Astrocyte of the cerebellum (primary cell): ENCODE results near the gene NOTCH3.
A peak's percentile ranks its signal among the peaks of the same experiment; 100 is the strongest.

Experiments used
- DNase-seq: peaks from one replicate; pipeline ENCODE4 v3.0.0-alpha.2; 2011; ENCODE audit warnings: low read depth
- H3K4me3 ChIP-seq: 2 replicates; pipeline ENCODE4 v1.5.1; 2011; ENCODE audit warnings: mild to moderate bottlenecking, low read depth, low read length, moderate library complexity
- in situ Hi-C: cut with HindIII; loops from 2 replicates; pipeline ENCODE4 v1.10.0; 2017; ENCODE audit warnings: low sequenced_read_pairs
- TF ChIP-seq, protein P1 (sequence below): IDR thresholded peaks from 2 replicates; pipeline ENCODE4 v1.5.1; 2012; ENCODE audit warnings: low read length, low read depth, moderate library complexity, mild to moderate bottlenecking; ENCODE audit errors: missing control alignments

NOTCH3 gene

DNA sequence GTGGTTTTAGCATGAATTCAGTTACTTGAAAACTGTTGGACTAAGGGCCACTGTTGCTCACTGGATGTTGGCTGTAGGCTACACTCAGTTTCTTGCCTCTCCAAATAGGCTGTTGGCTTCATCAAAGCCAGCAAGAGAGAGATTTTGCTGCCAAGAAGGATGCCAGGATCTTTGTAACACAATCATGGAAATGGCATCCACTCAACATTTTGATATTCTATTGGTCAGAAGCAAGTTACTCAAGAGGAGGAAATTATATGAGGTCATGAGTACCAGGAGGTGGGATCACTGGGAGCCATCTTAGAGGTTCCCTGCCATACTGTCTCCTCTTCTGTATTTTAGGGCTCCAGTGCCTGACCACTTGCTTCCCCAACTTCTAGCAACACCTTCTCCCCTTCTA is 63.0 kb downstream of the NOTCH3 start:
- TF ChIP-seq, protein P1, sequence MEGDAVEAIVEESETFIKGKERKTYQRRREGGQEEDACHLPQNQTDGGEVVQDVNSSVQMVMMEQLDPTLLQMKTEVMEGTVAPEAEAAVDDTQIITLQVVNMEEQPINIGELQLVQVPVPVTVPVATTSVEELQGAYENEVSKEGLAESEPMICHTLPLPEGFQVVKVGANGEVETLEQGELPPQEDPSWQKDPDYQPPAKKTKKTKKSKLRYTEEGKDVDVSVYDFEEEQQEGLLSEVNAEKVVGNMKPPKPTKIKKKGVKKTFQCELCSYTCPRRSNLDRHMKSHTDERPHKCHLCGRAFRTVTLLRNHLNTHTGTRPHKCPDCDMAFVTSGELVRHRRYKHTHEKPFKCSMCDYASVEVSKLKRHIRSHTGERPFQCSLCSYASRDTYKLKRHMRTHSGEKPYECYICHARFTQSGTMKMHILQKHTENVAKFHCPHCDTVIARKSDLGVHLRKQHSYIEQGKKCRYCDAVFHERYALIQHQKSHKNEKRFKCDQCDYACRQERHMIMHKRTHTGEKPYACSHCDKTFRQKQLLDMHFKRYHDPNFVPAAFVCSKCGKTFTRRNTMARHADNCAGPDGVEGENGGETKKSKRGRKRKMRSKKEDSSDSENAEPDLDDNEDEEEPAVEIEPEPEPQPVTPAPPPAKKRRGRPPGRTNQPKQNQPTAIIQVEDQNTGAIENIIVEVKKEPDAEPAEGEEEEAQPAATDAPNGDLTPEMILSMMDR: no peak
- H3K4me3 ChIP-seq: no peak overlapping the region
- in situ Hi-C loops: no loop called here
- DNase-seq: no peak

DNA sequence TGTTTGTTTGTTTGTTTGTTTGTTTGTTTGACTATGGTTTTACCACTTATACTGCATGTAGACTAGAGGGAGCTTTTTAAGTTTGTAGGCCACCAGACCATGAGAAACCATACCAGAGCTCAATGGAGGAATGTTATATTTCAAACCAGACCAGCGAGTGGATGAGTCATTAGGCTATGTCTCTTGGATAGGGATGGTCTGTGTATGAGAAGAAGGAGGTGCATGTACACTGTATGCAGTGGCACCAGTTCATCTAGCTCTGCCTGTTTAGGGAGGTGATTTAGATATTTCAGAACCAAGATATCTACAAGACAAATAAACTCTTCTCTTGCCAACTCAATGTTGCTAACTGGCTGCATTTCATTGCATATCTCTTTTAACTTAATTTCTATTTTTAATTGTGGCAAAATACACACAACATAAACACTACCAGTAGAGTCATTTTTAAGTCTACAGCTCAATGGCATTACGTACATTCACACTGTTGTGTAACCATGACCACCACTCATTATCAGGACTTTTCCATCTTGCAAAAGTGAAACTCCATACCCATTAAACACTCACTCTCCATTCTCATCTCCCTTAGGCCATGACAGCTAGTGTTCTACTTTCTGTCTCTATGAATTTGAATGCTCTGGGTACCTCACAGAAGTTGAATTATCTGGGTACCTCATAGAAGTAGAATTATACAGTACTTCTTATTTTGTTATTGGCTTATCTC is 64.4 kb downstream of the NOTCH3 start:
- no peak overlapping the region for H3K4me3 ChIP-seq
- TF ChIP-seq, protein P1: no peak
- no peak for DNase-seq
- in situ Hi-C loops: no loop called here

DNA sequence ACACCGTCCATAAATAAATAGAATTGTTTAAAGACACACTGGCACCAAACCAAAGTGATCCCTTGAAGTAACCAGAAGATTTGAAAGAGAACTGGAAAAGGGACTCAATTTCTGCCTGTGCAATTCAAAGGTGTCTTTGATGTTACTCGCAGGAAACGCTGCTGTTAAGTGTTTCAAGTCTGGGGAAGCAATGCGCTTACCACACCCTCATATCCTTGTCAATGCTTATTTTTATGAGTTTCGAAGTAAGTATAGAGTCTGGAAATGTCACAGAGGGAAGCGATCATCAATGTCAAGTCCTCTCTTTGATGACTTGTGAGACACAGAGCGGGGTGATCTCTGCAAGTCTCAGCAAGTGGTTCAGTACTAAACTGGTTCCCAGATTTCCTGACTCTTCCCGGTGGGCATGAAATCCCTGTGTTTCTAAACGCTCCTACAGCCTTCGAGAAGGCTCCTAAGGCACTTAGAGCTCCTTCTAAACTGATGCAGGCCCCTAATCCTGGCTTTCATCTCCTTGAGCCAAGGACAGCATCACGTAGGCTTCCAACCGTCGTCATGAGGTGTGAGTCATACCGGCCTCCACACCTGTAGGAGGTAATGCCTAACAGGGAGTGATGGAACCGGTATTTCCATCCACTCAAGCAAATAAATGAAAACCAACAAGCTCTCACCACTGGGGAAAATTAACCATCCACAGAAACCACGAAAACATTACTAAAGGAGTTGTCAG is 70.8 kb downstream of the NOTCH3 start:
- DNase-seq: no peak
- TF ChIP-seq, protein P1: no peak
- in situ Hi-C loops: no loop called here
- no peak overlapping the region for H3K4me3 ChIP-seq

DNA sequence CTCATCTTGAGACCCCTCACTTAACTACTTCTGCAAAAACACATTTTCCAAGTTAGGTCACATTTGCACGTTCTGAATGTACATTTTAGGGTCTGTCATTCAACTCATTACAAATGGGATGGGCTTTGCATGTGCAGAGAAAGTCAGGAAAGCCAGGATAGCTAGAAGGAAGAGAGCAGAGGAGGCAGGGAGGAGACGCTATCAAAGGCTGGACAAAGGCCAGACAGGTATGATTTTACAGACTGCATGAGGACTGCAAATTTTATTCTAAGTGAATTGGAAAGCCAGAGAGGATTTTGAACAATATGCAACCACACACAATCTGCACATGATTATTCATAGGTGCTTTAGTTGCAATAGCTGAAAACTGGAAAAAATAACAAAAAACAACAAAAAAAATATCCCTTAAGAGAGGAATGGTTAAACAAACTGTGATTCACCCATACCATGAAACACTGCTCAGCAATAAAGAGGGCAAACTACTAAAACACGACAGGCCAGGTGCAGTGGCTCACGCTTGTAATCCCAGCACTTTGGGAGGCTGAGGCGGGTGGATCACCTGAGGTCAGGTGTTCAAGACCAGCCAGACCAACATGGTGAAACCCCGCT is 72.5 kb downstream of the NOTCH3 start:
- TF ChIP-seq, protein P1: no peak
- H3K4me3 ChIP-seq: no peak overlapping the region
- DNase-seq: no peak
- in situ Hi-C loops: no loop called here

DNA sequence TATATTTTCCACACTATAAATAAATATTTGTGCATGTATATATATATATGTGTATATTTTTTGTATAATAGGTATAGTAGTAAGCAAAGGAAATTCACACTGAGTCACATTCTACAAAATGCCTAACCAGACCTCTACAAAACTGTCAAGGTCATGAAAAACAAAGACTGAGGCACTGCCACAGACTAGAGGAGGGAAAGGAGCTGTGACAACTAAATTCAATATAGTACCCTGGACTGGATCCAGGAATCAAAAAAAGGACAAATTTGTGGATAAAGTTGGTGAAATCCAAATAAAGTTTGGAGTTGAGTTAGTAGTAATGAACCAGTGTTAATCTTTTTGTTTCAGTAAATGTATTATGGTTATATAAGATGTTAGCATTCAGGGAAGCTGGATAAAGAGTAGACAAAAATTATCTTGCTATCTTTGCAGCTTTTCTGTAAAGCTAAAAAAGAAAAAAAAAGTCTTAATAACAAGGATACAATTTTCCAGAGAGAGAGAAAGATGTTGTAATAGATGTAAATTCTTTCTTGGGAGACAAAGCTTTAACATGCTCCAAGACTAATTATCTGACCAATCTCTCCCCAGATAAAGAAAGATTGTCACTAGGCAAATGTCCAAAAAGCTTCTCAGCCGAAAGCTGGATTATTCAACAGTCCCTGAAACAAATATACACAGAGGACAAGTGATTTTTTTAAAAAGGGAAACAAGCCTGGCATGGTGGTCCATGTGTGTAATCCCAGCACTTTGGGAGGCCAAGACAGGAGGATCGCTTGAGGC is 74.5 kb downstream of the NOTCH3 start:
- H3K4me3 ChIP-seq: peak overlapping the region; percentile 93
- DNase-seq: no peak
- TF ChIP-seq, protein P1: no peak
- in situ Hi-C loops: no loop called here
